Activated T-cell treated with anti-CD3 and anti-CD28 coated beads, Interleukin-2, amount 50 U/mL, for 4 hours (primary cell): ENCODE results near the gene CSE1L. TPM values are rescaled to one million over a fixed set of nuclear protein-coding genes. Genes with fewer than 3 reads are reported as not detected.
"Not testable (repeated sequence)": the region's sequence is repeated elsewhere in the genome, so short reads cannot be mapped to it uniquely, and the experiment has no call there.

Experiments used
- ATAC-seq, 2 donors: fragments of 200-7000 bp; cut with Tn5 transposase; one replicate each; pipeline ENCODE4 v1.10.0; 2021
- DNase-seq: peaks from one replicate; pipeline ENCODE4 v3.0.0-alpha.2; 2020
- H3K27me3 Mint-ChIP-seq: one replicate; pipeline ENCODE4 v1.8.0; 2021; ENCODE audit warnings: low read depth, mixed read lengths
- H3K36me3 Mint-ChIP-seq: one replicate; pipeline ENCODE4 v1.8.0; 2022; ENCODE audit warnings: mixed read lengths; ENCODE audit not compliant: insufficient read depth
- H3K4me1 Mint-ChIP-seq: one replicate; pipeline ENCODE4 v1.8.0; 2021; ENCODE audit warnings: low read depth, mixed read lengths
- H3K4me3 Mint-ChIP-seq: one replicate; pipeline ENCODE4 v1.8.0; 2021; ENCODE audit warnings: mild to moderate bottlenecking, moderate library complexity, mixed read lengths
- H3K9me3 Mint-ChIP-seq: one replicate; pipeline ENCODE4 v1.8.0; 2021; ENCODE audit warnings: mixed read lengths
- total RNA-seq, 3 donors: library from RNA; stranded (reverse); gene quantifications; one replicate each; pipeline ENCODE4 v1.2.1, GENCODE V29; 2021

The CSE1L gene
- total RNA-seq, 3 donors from 2014 or later, result 135 to 151 (median 141) TPM

DNA sequence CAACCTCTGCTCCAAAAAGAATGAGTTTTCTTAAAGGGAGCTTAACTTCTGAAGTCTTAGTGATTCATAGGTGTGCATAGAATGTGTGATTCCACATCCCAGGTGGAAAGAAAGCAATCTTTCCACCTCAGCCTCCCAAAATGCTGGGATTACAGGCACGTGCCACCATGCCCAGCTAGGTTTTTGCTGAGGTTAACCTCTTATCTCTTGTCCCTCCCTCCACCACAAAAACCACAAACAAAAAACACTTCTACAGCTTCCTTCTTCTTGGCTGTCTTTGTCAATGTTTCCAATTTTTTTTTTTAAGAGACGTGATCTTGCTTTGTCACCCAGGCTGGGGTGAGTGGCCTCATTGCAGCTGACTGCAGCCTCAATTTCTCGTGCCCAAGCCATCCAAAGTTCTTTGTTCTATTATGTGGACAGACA lies 8.1 kb upstream of the CSE1L start:
- peaks cover 11% of the 10 kb centered on the region for H3K36me3 Mint-ChIP-seq
- ATAC-seq (peak; percentile 66 to 75), DNase-seq (peak; percentile 11)
- peaks cover 15% of the 10 kb centered on the region for H3K4me1 Mint-ChIP-seq
- H3K4me3 Mint-ChIP-seq, result peak overlapping the region; percentile 7
- H3K9me3 Mint-ChIP-seq, result no peaks in the 10 kb centered on the region
- H3K27me3 Mint-ChIP-seq, result no peaks in the 10 kb centered on the region

GRCh38 chr20:49039854-49040253 lies 6.3 kb upstream of the CSE1L start:
- no peaks in the 10 kb centered on the region for H3K9me3 Mint-ChIP-seq
- H3K27me3 Mint-ChIP-seq, result no peaks in the 10 kb centered on the region
- ATAC-seq (no peak), DNase-seq (no peak)
- H3K4me1 Mint-ChIP-seq, result peaks cover 15% of the 10 kb centered on the region
- no peak overlapping the region for H3K4me3 Mint-ChIP-seq
- H3K36me3 Mint-ChIP-seq, result peaks cover 3% of the 10 kb centered on the region

- Mint-ChIP-seq H3K27me3 (no peaks in the 10 kb centered on the region), H3K4me1 (peaks cover 22% of the 10 kb centered on the region), H3K9me3 (no peaks in the 10 kb centered on the region), H3K36me3 (peaks cover 4% of the 10 kb centered on the region), H3K4me3 (no peak overlapping the region)
- ATAC-seq, result no peak
- no peak for DNase-seq
Measured at GRCh38 chr20:49043000-49043399, 3.1 kb upstream of the CSE1L start.

- no peaks in the 10 kb centered on the region for H3K27me3 Mint-ChIP-seq
- H3K36me3 Mint-ChIP-seq, result peaks cover 8% of the 10 kb centered on the region
- DNase-seq, result no peak
- peak overlapping the region; percentile 98 for H3K4me3 Mint-ChIP-seq
- peaks cover 28% of the 10 kb centered on the region for H3K4me1 Mint-ChIP-seq
- no peaks in the 10 kb centered on the region for H3K9me3 Mint-ChIP-seq
- no peak for ATAC-seq
Measured at GRCh38 chr20:49045440-49046086, 549 bp upstream of the CSE1L start.

- Mint-ChIP-seq H3K9me3 (no peaks in the 10 kb centered on the region), H3K4me1 (peaks cover 62% of the 10 kb centered on the region), H3K36me3 (peaks cover 23% of the 10 kb centered on the region), H3K27me3 (no peaks in the 10 kb centered on the region), H3K4me3 (peak overlapping the region; percentile 6)
- ATAC-seq (no peak), DNase-seq (no peak)
Measured at GRCh38 chr20:49052334-49052733, 6.2 kb downstream of the CSE1L start.

- ATAC-seq, result no peak
- peaks cover 15% of the 10 kb centered on the region for H3K36me3 Mint-ChIP-seq
- peaks cover 47% of the 10 kb centered on the region for H3K4me1 Mint-ChIP-seq
- H3K9me3 Mint-ChIP-seq, result no peaks in the 10 kb centered on the region
- no peak for DNase-seq
- no peak overlapping the region for H3K4me3 Mint-ChIP-seq
- no peaks in the 10 kb centered on the region for H3K27me3 Mint-ChIP-seq
Measured at GRCh38 chr20:49054056-49054643, 8.0 kb downstream of the CSE1L start.

GRCh38 chr20:49063279-49063678 lies 17.2 kb downstream of the CSE1L start:
- DNase-seq (no peak), ATAC-seq (no peak)
- H3K4me1 Mint-ChIP-seq, result peaks cover 2% of the 10 kb centered on the region
- H3K27me3 Mint-ChIP-seq, result no peaks in the 10 kb centered on the region
- H3K9me3 Mint-ChIP-seq, result no peaks in the 10 kb centered on the region
- peaks cover 18% of the 10 kb centered on the region for H3K36me3 Mint-ChIP-seq
- H3K4me3 Mint-ChIP-seq, result no peak overlapping the region

DNA sequence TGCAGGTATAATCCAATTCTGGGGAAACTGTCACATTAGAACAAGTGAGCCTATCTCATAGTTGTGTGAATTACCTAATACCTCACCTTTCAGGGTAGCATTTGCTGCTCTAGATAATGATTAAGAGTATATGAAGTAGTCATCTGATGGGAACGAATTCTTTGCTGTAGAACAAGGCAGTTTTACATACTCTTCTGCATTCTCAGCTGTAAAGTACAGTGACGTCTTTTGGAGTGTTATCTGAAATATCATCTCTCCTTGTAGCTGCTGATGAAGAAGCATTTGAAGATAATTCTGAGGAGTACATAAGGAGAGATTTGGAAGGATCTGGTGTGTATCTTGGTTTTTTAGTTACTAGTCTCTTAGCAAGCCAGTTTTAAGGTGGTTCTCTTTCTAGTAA lies 28.4 kb downstream of the CSE1L start:
- H3K9me3 Mint-ChIP-seq, result no peaks in the 10 kb centered on the region
- H3K36me3 Mint-ChIP-seq, result peaks cover 25% of the 10 kb centered on the region
- H3K4me1 Mint-ChIP-seq, result peaks cover 5% of the 10 kb centered on the region
- no peak for ATAC-seq
- no peak for DNase-seq
- no peak overlapping the region for H3K4me3 Mint-ChIP-seq
- no peaks in the 10 kb centered on the region for H3K27me3 Mint-ChIP-seq

- Mint-ChIP-seq H3K27me3 (no peaks in the 10 kb centered on the region), H3K4me3 (no peak overlapping the region), H3K36me3 (peaks cover 22% of the 10 kb centered on the region), H3K4me1 (peaks cover 5% of the 10 kb centered on the region), H3K9me3 (no peaks in the 10 kb centered on the region)
- ATAC-seq, result no peak
- DNase-seq, result no peak
Measured at GRCh38 chr20:49078310-49078709, 32.2 kb downstream of the CSE1L start.

DNA sequence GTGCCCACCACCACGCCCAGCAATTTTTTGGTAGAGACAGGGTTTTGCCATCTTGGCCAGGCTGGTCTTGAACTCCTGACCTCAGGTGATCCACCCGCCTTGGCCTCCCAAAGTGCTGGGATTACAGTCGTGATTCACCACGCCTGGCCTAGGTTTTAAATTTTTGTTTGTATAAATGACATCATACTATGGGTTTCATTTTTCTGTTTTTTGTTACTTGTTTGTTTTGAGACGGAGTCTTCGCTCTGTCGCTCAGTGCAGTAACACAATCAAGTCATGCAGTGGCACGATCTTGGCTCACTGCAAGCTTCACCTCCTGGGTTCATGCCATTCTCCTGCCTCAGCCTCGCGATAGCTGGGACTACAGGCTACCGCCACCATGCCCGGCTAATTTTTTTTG lies 36.2 kb downstream of the CSE1L start:
- not testable (repeated sequence) for ATAC-seq, H3K27me3 Mint-ChIP-seq, H3K9me3 Mint-ChIP-seq, DNase-seq, H3K4me1 Mint-ChIP-seq, H3K4me3 Mint-ChIP-seq
- H3K36me3 Mint-ChIP-seq, result peaks cover 33% of the 10 kb centered on the region

DNA sequence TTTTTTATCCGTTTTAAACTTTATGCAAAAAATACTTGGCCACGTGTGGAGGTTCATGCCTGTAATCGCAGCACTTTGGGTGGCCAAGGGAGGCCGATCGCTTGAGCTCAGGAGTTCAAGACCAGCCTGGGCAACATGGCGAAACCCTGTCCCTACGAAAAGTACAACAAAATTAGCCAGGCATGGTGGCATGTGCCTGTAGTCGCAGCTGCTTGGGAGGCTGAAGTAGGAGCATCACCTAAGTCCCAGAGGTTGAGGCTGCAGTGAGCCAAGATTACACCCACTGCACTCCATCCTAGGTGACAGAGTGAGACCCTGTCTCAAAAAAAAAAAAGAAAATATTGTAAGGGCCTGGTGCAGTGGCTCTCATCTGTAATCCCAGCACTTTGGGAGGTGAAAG lies 45.0 kb downstream of the CSE1L start:
- DNase-seq (no peak), ATAC-seq (no peak)
- no peaks in the 10 kb centered on the region for H3K9me3 Mint-ChIP-seq
- H3K36me3 Mint-ChIP-seq, result peaks cover 37% of the 10 kb centered on the region
- H3K27me3 Mint-ChIP-seq, result no peaks in the 10 kb centered on the region
- H3K4me1 Mint-ChIP-seq, result no peaks in the 10 kb centered on the region
- no peak overlapping the region for H3K4me3 Mint-ChIP-seq

DNA sequence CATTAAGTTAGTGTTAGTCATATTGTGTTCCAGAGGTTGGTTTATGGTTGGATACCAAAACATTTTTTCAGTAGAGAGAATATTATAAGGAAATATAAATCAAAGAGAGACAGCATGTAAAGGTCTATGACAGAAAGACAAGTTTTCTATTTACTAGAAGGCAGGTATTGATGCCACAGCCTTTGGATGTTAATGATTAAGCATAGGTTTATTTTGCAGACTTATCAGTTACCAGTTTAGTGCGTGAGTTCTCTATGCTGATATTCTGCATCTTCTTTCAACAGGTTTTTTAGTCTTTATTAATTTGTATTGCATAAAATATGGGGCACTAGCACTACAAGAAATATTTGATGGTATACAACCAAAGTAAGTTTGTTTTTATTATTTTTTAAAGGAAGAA lies 45.6 kb downstream of the CSE1L start:
- ATAC-seq (no peak), DNase-seq (no peak)
- Mint-ChIP-seq H3K4me1 (no peaks in the 10 kb centered on the region), H3K4me3 (no peak overlapping the region), H3K9me3 (no peaks in the 10 kb centered on the region), H3K27me3 (no peaks in the 10 kb centered on the region), H3K36me3 (peaks cover 39% of the 10 kb centered on the region)

- Mint-ChIP-seq H3K4me3 (no peak overlapping the region), H3K9me3 (no peaks in the 10 kb centered on the region), H3K36me3 (peaks cover 40% of the 10 kb centered on the region), H3K4me1 (peaks cover 10% of the 10 kb centered on the region), H3K27me3 (no peaks in the 10 kb centered on the region)
- no peak for DNase-seq
- no peak for ATAC-seq
Measured at GRCh38 chr20:49096203-49096730, 50.2 kb downstream of the CSE1L start.

GRCh38 chr20:49097159-49097558 lies 51.0 kb downstream of the CSE1L start:
- ATAC-seq, result no peak
- Mint-ChIP-seq H3K27me3 (no peaks in the 10 kb centered on the region), H3K9me3 (no peaks in the 10 kb centered on the region), H3K4me3 (no peak overlapping the region), H3K36me3 (peaks cover 43% of the 10 kb centered on the region), H3K4me1 (peaks cover 12% of the 10 kb centered on the region)
- DNase-seq, result no peak

GRCh38 chr20:49098136-49098535 lies 52.0 kb downstream of the CSE1L start:
- no peak overlapping the region for H3K4me3 Mint-ChIP-seq
- H3K36me3 Mint-ChIP-seq, result peaks cover 49% of the 10 kb centered on the region
- H3K4me1 Mint-ChIP-seq, result peaks cover 12% of the 10 kb centered on the region
- DNase-seq (no peak), ATAC-seq (no peak)
- no peaks in the 10 kb centered on the region for H3K9me3 Mint-ChIP-seq
- no peaks in the 10 kb centered on the region for H3K27me3 Mint-ChIP-seq
